Muscle of leg (tissue), 11 donors: ENCODE measurements around the gene IRF8. TPM values are rescaled to one million over a fixed set of nuclear protein-coding genes. Genes with fewer than 3 reads are reported as not detected.
"Not testable (repeated sequence)": the region's sequence is repeated elsewhere in the genome, so short reads cannot be mapped to it uniquely, and the experiment has no call there.

Experiments
- DNase-seq: peaks from one replicate; pipeline ENCODE4 v3.0.0; 2013
- H3K27ac ChIP-seq: one replicate; pipeline ENCODE4 v1.5.1; 2013; ENCODE audit warnings: mild to moderate bottlenecking, low read length, control low read depth
- H3K27me3 ChIP-seq: one replicate; pipeline ENCODE4 v1.6.1; 2013; ENCODE audit warnings: low read length; ENCODE audit not compliant: control insufficient read depth, insufficient read depth
- H3K36me3 ChIP-seq: one replicate; pipeline ENCODE4 v1.6.1; 2013; ENCODE audit warnings: low read length; ENCODE audit not compliant: control insufficient read depth, insufficient read depth
- H3K4me1 ChIP-seq: one replicate; pipeline ENCODE4 v1.6.1; 2013; ENCODE audit warnings: low read length; ENCODE audit not compliant: control insufficient read depth, insufficient read depth
- H3K4me3 ChIP-seq: one replicate; pipeline ENCODE4 v1.5.1; 2013; ENCODE audit warnings: low read length, control low read depth
- H3K9me3 ChIP-seq: replicated peaks from 2 replicates; pipeline ENCODE4 v1.6.1; 2013; ENCODE audit warnings: low read depth, low read length; ENCODE audit not compliant: control insufficient read depth
- WGBS: methylation state at CpG from one replicate; pipeline ENCODE4 v1.1.5; 2013; ENCODE audit warnings: missing lambda C conversion rate; ENCODE audit not compliant: insufficient coverage; 5-methylcytosine and 5-hydroxymethylcytosine counted together
- polyA plus RNA-seq, 8 donors: library from polyadenylated mRNA; unstranded; fragments of 120-200 nt; gene quantifications; one replicate each; pipeline versions ENCODE4 v1.2.1 to v1.2.3, GENCODE V29; 2013; ENCODE audit warnings: inconsistent platforms in 1 of 8, low replicate concordance in 1 of 8; ENCODE audit not compliant: insufficient read length in 8 of 8, insufficient read depth in 1 of 8
- total RNA-seq: library from RNA; stranded (reverse); fragments of 120-200 nt; gene quantifications from one replicate; pipeline ENCODE4 v1.2.4, GENCODE V29; 2013

Gene IRF8
- total and polyA plus RNA-seq, 9 donors, result 3.6 to 7.7 (median 5.8) TPM

- no CpG with 5 or more reads among the region's 2 CpGs for WGBS
- Histone ChIP-seq H3K4me1 (no peaks in the 10 kb centered on the region), H3K27me3 (peaks cover 13% of the 10 kb centered on the region), H3K9me3 (no peaks in the 10 kb centered on the region), H3K36me3 (no peaks in the 10 kb centered on the region), H3K4me3 (no peak overlapping the region), H3K27ac (no peak overlapping the region)
- DNase-seq, result no peak
These were observed 31.8 kb upstream of the IRF8 start for GRCh38 chr16:85867189-85867588.

DNA sequence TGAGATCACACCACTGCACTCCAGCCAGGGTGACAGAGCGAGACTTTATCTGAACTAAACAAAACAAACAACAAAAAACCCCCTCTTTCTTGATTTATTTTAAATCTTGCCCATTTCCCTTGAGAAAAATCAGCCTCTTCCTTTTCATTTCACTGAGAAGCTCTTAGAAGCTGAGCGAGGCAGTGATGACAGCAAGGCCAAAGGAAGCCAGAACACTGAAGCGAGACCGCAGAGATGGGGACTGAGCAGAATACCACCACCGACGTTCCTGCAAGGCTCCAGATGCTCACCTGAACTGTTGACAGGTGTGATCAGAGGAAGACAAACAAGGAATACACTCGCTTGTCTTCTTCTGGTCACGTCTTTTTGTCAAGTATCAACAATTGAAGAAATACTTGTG, 30.5 kb upstream of the IRF8 start:
- H3K9me3 ChIP-seq, result no peaks in the 10 kb centered on the region
- WGBS, result 62% methylated on average over 6 of the region's 8 CpGs
- no peak overlapping the region for H3K4me3 ChIP-seq
- H3K36me3 ChIP-seq, result no peaks in the 10 kb centered on the region
- peaks cover 16% of the 10 kb centered on the region for H3K27me3 ChIP-seq
- DNase-seq, result no peak
- no peaks in the 10 kb centered on the region for H3K4me1 ChIP-seq
- H3K27ac ChIP-seq, result no peak overlapping the region

- no peak overlapping the region for H3K27ac ChIP-seq
- no peaks in the 10 kb centered on the region for H3K36me3 ChIP-seq
- H3K4me1 ChIP-seq, result no peaks in the 10 kb centered on the region
- H3K9me3 ChIP-seq, result no peaks in the 10 kb centered on the region
- H3K4me3 ChIP-seq, result no peak overlapping the region
- DNase-seq, result no peak
- H3K27me3 ChIP-seq, result peaks cover 17% of the 10 kb centered on the region
These were observed 29.8 kb upstream of the IRF8 start for GRCh38 chr16:85869206-85869605.

DNA sequence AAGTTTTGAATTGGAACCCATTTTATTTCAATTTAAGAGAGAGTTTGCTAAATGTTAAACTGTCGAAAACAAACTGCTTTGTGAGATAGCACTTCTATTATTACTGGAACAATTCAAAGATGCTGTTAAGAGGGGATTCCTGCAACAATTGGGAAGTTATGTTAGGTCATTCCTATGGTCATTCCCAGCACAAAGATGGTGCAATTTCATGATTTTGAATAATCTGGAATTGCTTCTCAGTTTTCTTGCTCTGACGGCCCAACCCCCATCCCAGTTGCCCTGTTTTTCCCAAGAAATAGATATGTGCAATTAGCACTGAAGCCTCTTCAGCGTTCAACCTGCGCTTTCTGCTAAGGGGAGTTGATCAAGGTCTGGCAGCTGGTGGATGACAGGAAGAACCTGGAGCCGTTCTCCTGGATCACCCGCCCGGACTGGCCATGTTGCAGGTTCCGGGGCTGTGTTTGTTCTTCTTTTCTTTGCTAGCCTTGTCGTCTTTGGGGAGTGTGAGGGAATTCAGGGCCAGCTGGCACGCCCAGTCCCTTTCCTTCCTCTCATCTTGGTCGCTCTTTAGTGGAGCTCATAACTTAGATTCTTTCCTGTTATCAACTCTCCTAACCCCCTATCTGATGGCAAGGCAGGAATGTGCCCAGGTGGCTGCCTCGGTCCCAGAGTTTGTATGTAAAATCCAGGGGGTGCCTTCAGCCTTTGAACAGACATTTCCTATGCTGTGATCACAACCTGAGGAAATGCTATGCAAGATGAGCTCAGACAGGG, 29.0 kb upstream of the IRF8 start:
- peaks cover 17% of the 10 kb centered on the region for H3K27me3 ChIP-seq
- no peaks in the 10 kb centered on the region for H3K36me3 ChIP-seq
- no peak overlapping the region for H3K4me3 ChIP-seq
- H3K9me3 ChIP-seq, result no peaks in the 10 kb centered on the region
- no peaks in the 10 kb centered on the region for H3K4me1 ChIP-seq
- peak overlapping the region; percentile 56 for H3K27ac ChIP-seq
- 40% methylated on average over 1 of the region's 12 CpGs for WGBS
- DNase-seq, result peak; percentile 50

GRCh38 chr16:85871756-85872155, 27.2 kb upstream of the IRF8 start:
- WGBS, result 77% methylated on average over 2 of the region's 7 CpGs
- DNase-seq, result no peak
- Histone ChIP-seq H3K27me3 (peaks cover 17% of the 10 kb centered on the region), H3K4me3 (no peak overlapping the region), H3K36me3 (no peaks in the 10 kb centered on the region), H3K9me3 (no peaks in the 10 kb centered on the region), H3K4me1 (no peaks in the 10 kb centered on the region), H3K27ac (no peak overlapping the region)

GRCh38 chr16:85872734-85873133, 26.2 kb upstream of the IRF8 start:
- Histone ChIP-seq H3K4me3 (no peak overlapping the region), H3K36me3 (no peaks in the 10 kb centered on the region), H3K9me3 (no peaks in the 10 kb centered on the region), H3K27me3 (peaks cover 17% of the 10 kb centered on the region), H3K4me1 (no peaks in the 10 kb centered on the region), H3K27ac (no peak overlapping the region)
- 73% methylated on average over 7 of the region's 7 CpGs for whole genome bisulfite sequencing
- DNase-seq, result peak; percentile 77

GRCh38 chr16:85873153-85873552, 25.8 kb upstream of the IRF8 start:
- H3K27me3 ChIP-seq, result peaks cover 17% of the 10 kb centered on the region
- H3K4me3 ChIP-seq, result no peak overlapping the region
- DNase-seq, result no peak
- no peaks in the 10 kb centered on the region for H3K36me3 ChIP-seq
- no peaks in the 10 kb centered on the region for H3K9me3 ChIP-seq
- 92% methylated on average over 6 of the region's 8 CpGs for WGBS
- H3K4me1 ChIP-seq, result no peaks in the 10 kb centered on the region
- no peak overlapping the region for H3K27ac ChIP-seq

DNA sequence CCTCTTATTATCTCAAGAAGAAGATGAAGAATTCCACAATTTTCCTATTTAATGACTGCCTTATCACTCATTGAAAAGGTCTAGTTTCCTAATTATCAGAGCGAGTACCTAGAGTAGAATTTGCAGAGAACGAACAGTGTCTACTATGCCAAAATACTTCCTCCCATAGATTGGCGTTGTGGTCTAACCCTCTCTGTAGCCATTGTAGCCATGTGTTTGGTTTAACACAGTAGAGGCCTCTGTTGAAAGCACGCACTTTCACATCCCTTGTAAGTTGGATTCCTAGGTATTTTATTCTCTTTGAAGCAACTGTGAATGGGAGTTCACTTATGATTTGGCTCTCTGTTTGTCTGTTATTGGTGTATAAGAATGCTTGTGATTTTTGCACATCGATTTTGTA, 24.9 kb upstream of the IRF8 start:
- not testable (repeated sequence) for H3K36me3 ChIP-seq, H3K4me1 ChIP-seq, H3K4me3 ChIP-seq, H3K9me3 ChIP-seq, DNase-seq
- Histone ChIP-seq H3K27ac (peak overlapping the region; percentile 4), H3K27me3 (peaks cover 17% of the 10 kb centered on the region)
- WGBS, result no CpG with 5 or more reads among the region's 5 CpGs

DNA sequence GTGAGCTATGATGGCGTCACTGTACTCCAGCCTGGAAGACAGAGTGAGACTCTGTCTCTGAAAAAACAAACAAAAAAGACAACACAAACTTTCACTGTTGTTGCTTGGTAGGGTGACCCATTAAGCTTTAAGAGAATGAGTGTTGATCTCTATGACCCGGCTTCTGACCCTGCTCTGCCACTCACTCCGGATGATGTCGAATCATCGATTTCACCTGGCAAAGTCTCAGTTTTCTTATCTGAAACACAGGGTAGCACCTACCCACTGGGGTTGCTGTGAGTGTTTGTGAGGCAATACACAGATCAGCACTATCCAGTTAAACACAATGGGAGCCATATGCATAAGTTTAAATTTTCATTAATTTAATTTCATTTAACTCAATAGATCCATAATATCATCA, 20.6 kb upstream of the IRF8 start:
- no CpG with 5 or more reads among the region's 5 CpGs for WGBS
- H3K27ac ChIP-seq, result no peak overlapping the region
- H3K9me3 ChIP-seq, result no peaks in the 10 kb centered on the region
- H3K36me3 ChIP-seq, result no peaks in the 10 kb centered on the region
- no peak for DNase-seq
- H3K27me3 ChIP-seq, result peaks cover 22% of the 10 kb centered on the region
- no peak overlapping the region for H3K4me3 ChIP-seq
- H3K4me1 ChIP-seq, result no peaks in the 10 kb centered on the region

DNA sequence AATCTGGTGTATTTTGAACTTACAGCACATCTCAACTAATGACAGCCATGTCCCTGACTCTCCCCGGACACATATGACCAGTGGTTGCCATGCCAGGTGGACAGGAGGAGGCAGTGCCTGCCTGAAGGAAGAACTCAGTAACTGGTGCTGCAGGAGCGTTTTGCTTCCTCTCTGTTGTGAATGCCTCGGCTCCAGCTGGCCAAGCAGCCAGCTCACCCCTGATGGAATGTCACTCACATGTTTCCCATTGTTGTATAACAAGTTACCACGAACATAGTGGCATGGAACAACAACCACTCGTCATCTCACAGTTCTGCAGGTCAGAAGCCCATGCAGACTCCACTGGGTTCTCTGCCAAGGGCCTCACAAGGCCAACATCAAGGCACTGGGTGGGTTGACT, 20.1 kb upstream of the IRF8 start:
- WGBS, result 31% methylated on average over 4 of the region's 5 CpGs
- H3K9me3 ChIP-seq, result no peaks in the 10 kb centered on the region
- H3K27me3 ChIP-seq, result peaks cover 22% of the 10 kb centered on the region
- H3K27ac ChIP-seq, result no peak overlapping the region
- no peaks in the 10 kb centered on the region for H3K36me3 ChIP-seq
- H3K4me1 ChIP-seq, result no peaks in the 10 kb centered on the region
- no peak overlapping the region for H3K4me3 ChIP-seq
- DNase-seq, result no peak

DNA sequence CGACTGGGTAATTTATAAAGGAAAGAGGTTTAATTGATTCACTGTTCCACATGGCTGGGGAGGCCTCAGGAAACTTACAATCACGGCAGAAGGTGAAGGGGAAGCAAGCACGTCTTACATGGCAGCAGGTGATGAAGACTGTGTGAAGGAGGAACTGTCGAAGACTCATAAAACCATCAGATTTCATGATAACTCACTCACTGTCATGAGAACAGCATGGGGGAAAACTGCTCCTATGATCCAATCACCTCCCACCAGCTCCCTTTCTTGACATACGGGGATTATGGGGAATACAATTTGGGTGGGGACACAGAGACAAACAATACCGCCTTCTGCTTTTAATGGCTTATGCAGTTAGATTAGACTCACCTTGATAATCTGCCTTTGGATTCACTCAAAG, 19.4 kb upstream of the IRF8 start:
- WGBS, result no CpG with 5 or more reads among the region's 6 CpGs

More for the DNA sequence above, 19.4 kb upstream of the IRF8 start:
- Histone ChIP-seq H3K27ac (no peak overlapping the region), H3K4me3 (no peak overlapping the region), H3K4me1 (no peaks in the 10 kb centered on the region), H3K9me3 (no peaks in the 10 kb centered on the region), H3K27me3 (peaks cover 29% of the 10 kb centered on the region), H3K36me3 (no peaks in the 10 kb centered on the region)
- DNase-seq, result no peak
